GM12878 (cell line): Measurements from ENCODE around the gene RSPH9. TPM values are rescaled to one million over a fixed set of nuclear protein-coding genes. Genes with fewer than 3 reads are reported as not detected.

Experiments used
- ATAC-seq: fragments of 200-7000 bp; cut with Tn5 transposase; 3 replicates; pipeline ENCODE4 v1.9.1; 2020; ENCODE audit warnings: mild to moderate bottlenecking, moderate library complexity
- BruUV-seq: library from RNA; stranded (reverse); fragments of 400-500 nt; replicated peaks from 2 replicates; lab custom pipeline; 2021; lab: Mats Ljungman, UMichigan
- CTCF ChIA-PET: fragments of 300-600 bp; sonication (Branson Sonifier 250); formaldehyde crosslinking; extraction: SDS; loops from one replicate; lab custom pipeline; 2021; ENCODE audit warnings: inconsistent platforms; lab: Yijun Ruan, JAX
- POLR2A ChIA-PET: fragments of 350-600 bp; formaldehyde crosslinking; extraction: SDS; loops from one replicate; lab custom pipeline; 2021; ENCODE audit warnings: inconsistent platforms; lab: Charles Lee
- RAD21 ChIA-PET: fragments of 300-600 bp; sonication (Branson Sonifier 250); formaldehyde crosslinking; loops from one replicate; lab custom pipeline; 2023; ENCODE audit warnings: antibody characterized with exemption; ENCODE audit not compliant: unreplicated experiment; lab: Charles Lee
- SMC1A ChIA-PET: fragments of 300-600 bp; sonication (Branson Sonifier 250); formaldehyde crosslinking; loops from one replicate; lab custom pipeline; 2023; ENCODE audit not compliant: unreplicated experiment, uncharacterized antibody; lab: Charles Lee
- DNase-seq: peaks from one replicate; pipeline ENCODE4 v3.0.0-alpha.2; 2011; ENCODE audit warnings: low read depth, low spot score
- FAIRE-seq: peaks from 3 replicates; lab custom pipeline; 2011; peaks lifted over from hg19 to GRCh38; lab: Jason Lieb, UNC
- H2AFZ ChIP-seq: 2 replicates; pipeline ENCODE4 v1.6.0; 2011; ENCODE audit warnings: low read depth, low read length, control low read depth; ENCODE audit not compliant: control insufficient read depth
- H3K27ac ChIP-seq: 2 replicates; pipeline ENCODE4 v1.5.1; 2011; ENCODE audit warnings: control low read depth; ENCODE audit not compliant: control insufficient read depth, insufficient read depth
- H3K27me3 ChIP-seq, 2 experiments: replicated peaks in 1 of 2; 2 replicates each; pipeline versions ENCODE4 v1.6.0 to v1.6.1; 2011; ENCODE audit warnings: low read length in 1 of 2; ENCODE audit not compliant: control insufficient read depth in 2 of 2, insufficient read depth in 2 of 2
- H3K36me3 ChIP-seq, 2 experiments: 2 replicates each; pipeline ENCODE4 v1.5.1; 2011; ENCODE audit warnings: low read length in 1 of 2; ENCODE audit not compliant: control insufficient read depth in 2 of 2, insufficient read depth in 2 of 2
- H3K4me1 ChIP-seq: 2 replicates; pipeline ENCODE4 v1.6.1; 2011; ENCODE audit warnings: mild to moderate bottlenecking, low read length, moderate library complexity, mixed read lengths; ENCODE audit not compliant: control insufficient read depth, insufficient read depth
- H3K4me2 ChIP-seq: 2 replicates; pipeline ENCODE4 v1.6.0; 2011; ENCODE audit warnings: control low read depth; ENCODE audit not compliant: control insufficient read depth, insufficient read depth
- H3K4me3 ChIP-seq: fragments of 200-600 bp; sonication (generic); 2 replicates; pipeline ENCODE4 v1.5.1; 2016
- H3K79me2 ChIP-seq: 2 replicates; pipeline ENCODE4 v1.6.0; 2011; ENCODE audit warnings: low read length; ENCODE audit not compliant: control insufficient read depth, insufficient read depth
- H3K9ac ChIP-seq: 2 replicates; pipeline ENCODE4 v1.8.0; 2011; ENCODE audit warnings: low read length, control low read depth, mixed read lengths; ENCODE audit not compliant: control insufficient read depth, insufficient read depth
- H3K9me3 ChIP-seq: replicated peaks from 3 replicates; pipeline ENCODE4 v1.5.1; 2011; ENCODE audit warnings: mild to moderate bottlenecking, low read length; ENCODE audit not compliant: control insufficient read depth, insufficient read depth
- H4K20me1 ChIP-seq: 2 replicates; pipeline ENCODE4 v1.6.0; 2011; ENCODE audit not compliant: control insufficient read depth, insufficient read depth
- IKZF2 ChIP-seq, 2 experiments: fragments of 450-650 bp; IDR thresholded peaks; 2 replicates each; pipeline ENCODE4 v1.6.1; 2017; ENCODE audit warnings: mild to moderate bottlenecking in 2 of 2, moderate library complexity in 2 of 2
- KLF5 ChIP-seq: fragments of 450-650 bp; IDR thresholded peaks from 2 replicates; pipeline ENCODE4 v1.6.1; 2014; ENCODE audit warnings: mild to moderate bottlenecking; ENCODE audit not compliant: partially characterized antibody
- NR2C2 ChIP-seq: IDR thresholded peaks from 2 replicates; pipeline ENCODE4 v1.6.1; 2011; ENCODE audit warnings: borderline replicate concordance, low read depth; ENCODE audit not compliant: control insufficient read depth, insufficient read length
- RCOR1 ChIP-seq: conservative IDR thresholded peaks from 2 replicates; pipeline ENCODE4 v1.6.1; 2012; ENCODE audit warnings: low read depth, low read length, improper control_type of control experiment
- SRF ChIP-seq, 2 experiments: IDR thresholded peaks; 2 replicates each; pipeline ENCODE4 v1.6.1; 2011; ENCODE audit warnings: low read depth in 2 of 2, low read length in 2 of 2, mild to moderate bottlenecking in 1 of 2, moderate library complexity in 1 of 2
- STAT1 ChIP-seq: fragments of 450-650 bp; conservative IDR thresholded peaks from 2 replicates; pipeline ENCODE4 v1.6.1; 2014; ENCODE audit warnings: antibody characterized with exemption, mild to moderate bottlenecking
- STAT3 ChIP-seq: IDR thresholded peaks from 2 replicates; pipeline ENCODE4 v1.6.1; 2011; ENCODE audit warnings: low read depth, low read length, improper control_type of control experiment
- TAF1 ChIP-seq: IDR thresholded peaks from 2 replicates; pipeline ENCODE4 v1.6.1; 2011; ENCODE audit warnings: mild to moderate bottlenecking, low read depth, low read length, borderline replicate concordance
- ZNF217 ChIP-seq: fragments of 450-650 bp; IDR thresholded peaks from 2 replicates; pipeline ENCODE4 v1.6.1; 2017; ENCODE audit warnings: antibody characterized with exemption, mild to moderate bottlenecking
- WGBS: methylation state at CpG from one replicate; pipeline ENCODE4 v1.1.6; 2016; ENCODE audit warnings: low lambda C conversion rate; ENCODE audit not compliant: insufficient replicate concordance, insufficient coverage; ENCODE audit errors: missing lambda C conversion rate; 5-methylcytosine and 5-hydroxymethylcytosine counted together
- in situ Hi-C: fragments of 300-500 bp; cut with MboI; formaldehyde crosslinking; loops from 9 replicates; pipeline ENCODE4 v1.14.3; 2018; ENCODE audit warnings: mixed read lengths
- intact Hi-C: fragments of 100-400 bp; cut with micrococcal nuclease; formaldehyde crosslinking; loops from one replicate; pipeline ENCODE4 v1.14.2; 2022; ENCODE audit not compliant: unreplicated experiment
- polyA plus RNA-seq, 11 experiments: library from polyadenylated mRNA; depleted of rRNA in 4 of 11; unstranded in 6 of 11; stranded (reverse) in 5 of 11; fragments of >200 nt; fragmentation: Nextera tagmentation in 4 of 11; fragmentation: Illumina TruSeq in 1 of 11; extraction: Ambion mirVana in 4 of 11; extraction: Trizol in 1 of 11; gene quantifications; 1 replicate in 1 of 11; 2 replicates in 10 of 11; pipeline versions ENCODE4 v1.2.1 to v1.2.3, GENCODE V29; 2011 to 2016; ENCODE audit warnings: inconsistent platforms in 2 of 11, missing spikeins in 2 of 11, low read depth in 1 of 11
- total RNA-seq, 4 experiments: library from RNA; depleted of rRNA in 3 of 4; stranded (reverse); fragments of >200 nt in 3 of 4; fragmentation: Illumina TruSeq in 1 of 4; extraction: Trizol in 1 of 4; gene quantifications; 2 replicates each; pipeline versions ENCODE4 v1.2.1 to v1.2.3, GENCODE V29; 2013 to 2021
- TF ChIP-seq, protein P1 (sequence below): fragments of 450-650 bp; IDR thresholded peaks from 2 replicates; pipeline ENCODE4 v1.6.1; 2017; ENCODE audit warnings: borderline replicate concordance
- TF ChIP-seq, protein P2 (sequence below): IDR thresholded peaks from 2 replicates; pipeline ENCODE4 v1.6.1; 2011; ENCODE audit warnings: borderline replicate concordance, low read depth, mild to moderate bottlenecking, moderate library complexity, low read length; ENCODE audit not compliant: insufficient read depth, poor library complexity, severe bottlenecking

Gene RSPH9
- total and polyA plus RNA-seq, 10 of the 15 experiments (the other 5 are each of a cell fraction or from before 2014, with no cell fraction given), result 0.26 to 0.63 (median 0.36) TPM; not detected in 6

DNA sequence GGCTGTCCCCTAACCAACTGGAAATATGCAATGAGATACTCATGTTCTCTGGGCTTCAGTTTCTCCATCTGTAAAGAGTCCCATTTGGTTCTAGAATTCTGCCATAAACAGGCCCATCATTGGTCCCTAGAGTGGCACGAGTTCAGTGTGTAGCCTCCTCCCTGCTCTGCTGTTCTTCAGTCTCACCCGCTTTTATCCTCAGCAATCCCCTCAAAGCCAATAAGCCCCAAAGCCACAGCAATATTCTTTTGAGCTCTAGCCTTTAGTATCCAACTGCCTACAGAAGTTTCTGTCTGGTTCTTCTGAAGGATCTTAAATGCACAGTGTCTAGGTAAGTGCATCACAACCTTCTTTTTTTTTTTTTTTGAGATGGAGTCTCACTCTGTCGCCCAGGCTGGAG lies 52.6 kb downstream of the RSPH9 start:
- no peak for FAIRE-seq
- no peaks in the 10 kb centered on the region for H3K9me3 ChIP-seq
- BruUV-seq, result no TSS peak
- no peak for DNase-seq
- no peak overlapping the region for H3K4me2 ChIP-seq
- H3K9ac ChIP-seq, result no peak overlapping the region
- ChIA-PET RAD21 (no interaction called here), CTCF (no interaction called here), SMC1A (no interaction called here), POLR2A (no interaction called here)
- H3K36me3 ChIP-seq, result no peaks in the 10 kb centered on the region
- TF ChIP-seq RCOR1 (no peak), STAT1 (no peak), NR2C2 (no peak), IKZF2 (IDR thresholded peaks at IDR 0.05) (no peak), ZNF217 (no peak), TAF1 (no peak), KLF5 (no peak), SRF (IDR thresholded peaks at IDR 0.05; ENCODE audit: low read depth in 2 of 2, low read length in 2 of 2) (no peak), STAT3 (no peak)
- TF ChIP-seq, protein P1, sequence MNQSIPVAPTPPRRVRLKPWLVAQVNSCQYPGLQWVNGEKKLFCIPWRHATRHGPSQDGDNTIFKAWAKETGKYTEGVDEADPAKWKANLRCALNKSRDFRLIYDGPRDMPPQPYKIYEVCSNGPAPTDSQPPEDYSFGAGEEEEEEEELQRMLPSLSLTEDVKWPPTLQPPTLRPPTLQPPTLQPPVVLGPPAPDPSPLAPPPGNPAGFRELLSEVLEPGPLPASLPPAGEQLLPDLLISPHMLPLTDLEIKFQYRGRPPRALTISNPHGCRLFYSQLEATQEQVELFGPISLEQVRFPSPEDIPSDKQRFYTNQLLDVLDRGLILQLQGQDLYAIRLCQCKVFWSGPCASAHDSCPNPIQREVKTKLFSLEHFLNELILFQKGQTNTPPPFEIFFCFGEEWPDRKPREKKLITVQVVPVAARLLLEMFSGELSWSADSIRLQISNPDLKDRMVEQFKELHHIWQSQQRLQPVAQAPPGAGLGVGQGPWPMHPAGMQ, result no peak
- TF ChIP-seq, protein P2, sequence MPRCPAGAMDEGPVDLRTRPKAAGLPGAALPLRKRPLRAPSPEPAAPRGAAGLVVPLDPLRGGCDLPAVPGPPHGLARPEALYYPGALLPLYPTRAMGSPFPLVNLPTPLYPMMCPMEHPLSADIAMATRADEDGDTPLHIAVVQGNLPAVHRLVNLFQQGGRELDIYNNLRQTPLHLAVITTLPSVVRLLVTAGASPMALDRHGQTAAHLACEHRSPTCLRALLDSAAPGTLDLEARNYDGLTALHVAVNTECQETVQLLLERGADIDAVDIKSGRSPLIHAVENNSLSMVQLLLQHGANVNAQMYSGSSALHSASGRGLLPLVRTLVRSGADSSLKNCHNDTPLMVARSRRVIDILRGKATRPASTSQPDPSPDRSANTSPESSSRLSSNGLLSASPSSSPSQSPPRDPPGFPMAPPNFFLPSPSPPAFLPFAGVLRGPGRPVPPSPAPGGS, result no peak
- H3K27me3 ChIP-seq, result no peaks in the 10 kb centered on the region
- intact Hi-C loops, result no loop called here
- ATAC-seq, result no peak
- in situ Hi-C loops, result no loop called here
- WGBS, result 67% methylated on average over 2 of the region's 3 CpGs
- H3K4me3 ChIP-seq, result no peak overlapping the region
- no peaks in the 10 kb centered on the region for H3K4me1 ChIP-seq
- H3K79me2 ChIP-seq, result no peaks in the 10 kb centered on the region
- no peaks in the 10 kb centered on the region for H4K20me1 ChIP-seq
- H2AFZ ChIP-seq, result no peak overlapping the region
- no peak overlapping the region for H3K27ac ChIP-seq
